ENCODE measurements around the gene DCST2. TPM values are rescaled to one million over a fixed set of nuclear protein-coding genes. Genes with fewer than 3 reads are reported as not detected.

DCST2 gene
- total and polyA plus RNA-seq, 12 donors: 0.14 to 15.2 (median 1.1) TPM; not detected in 2

GRCh38 chr1:155062151-155062686, 28.6 kb upstream of the DCST2 start:
- intact Hi-C loops (cut with DNase I): loop anchor here in 1 of 2 donors (2.0 to 5.0 kb wide), 2 partner anchors 23 to 155 kb away; no protein-coding TSS in a partner anchor
- no peak overlapping the region for H3K4me3 ChIP-seq
- peak in 3 of 7 donors; percentile 37 to 53 (median 50) for DNase-seq

DNA sequence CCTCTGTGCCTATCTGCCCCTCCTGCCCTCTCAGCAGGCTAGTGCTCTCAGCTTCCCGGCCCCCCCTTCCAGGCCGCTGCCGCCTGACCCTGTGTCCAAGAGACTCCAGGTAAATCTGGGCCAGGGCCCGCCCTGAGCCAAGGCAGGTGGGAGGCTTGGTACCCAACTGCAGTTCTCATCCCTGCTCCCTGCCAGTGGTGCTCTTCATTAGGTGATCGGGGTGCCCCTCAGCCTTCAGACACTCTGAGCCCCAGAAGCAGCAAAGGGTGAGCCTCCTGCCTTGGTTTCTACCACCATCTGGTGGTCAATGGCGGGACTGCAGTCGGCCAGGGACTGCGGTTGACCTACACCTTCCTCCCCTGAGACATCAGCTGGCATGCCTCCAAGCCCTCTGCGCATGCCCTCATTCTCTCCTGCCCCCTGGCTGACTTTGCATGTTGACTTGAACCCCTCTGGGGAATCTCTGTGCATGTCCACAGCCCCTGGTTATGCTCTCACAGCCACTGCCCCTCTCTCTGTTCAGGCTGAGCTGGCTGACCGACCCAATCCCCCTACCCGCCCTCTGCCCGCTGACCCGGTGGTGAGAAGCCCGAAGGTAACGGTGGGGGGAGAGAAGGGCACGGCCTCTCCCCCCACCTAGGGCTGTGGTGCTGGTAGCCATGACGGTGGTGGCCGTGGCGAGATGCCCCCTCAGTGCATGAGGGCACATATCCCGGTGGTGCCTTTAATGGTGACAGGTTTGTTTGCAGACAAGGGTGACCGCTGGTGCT, 28.0 kb upstream of the DCST2 start:
- TF ChIP-seq POLR2A (IDR thresholded peaks at IDR 0.05) (no peak), CTCF (IDR thresholded peaks at IDR 0.05) (peak; percentile 97 to 99 (median 98))
- H3K9me3 ChIP-seq (replicated peaks in 1 of 3): no peaks in the 10 kb centered on the region
- no peak overlapping the region for H3K4me3 ChIP-seq
- 17 to 29% (median 23%) methylated on average over 16 to 21 of the region's 21 CpGs for WGBS, 4 donors
- intact Hi-C loops (cut with DNase I): loop anchor here in 1 of 2 donors (2.0 to 5.0 kb wide), 2 partner anchors 23 to 154 kb away; no protein-coding TSS in a partner anchor
- H3K27ac ChIP-seq: no peak overlapping the region
- peaks cover 11 to 36% of the 10 kb centered on the region in 2 donors for H3K4me1 ChIP-seq (replicated peaks in 1 of 2)
- no peaks in the 10 kb centered on the region for H3K27me3 ChIP-seq
- peak; percentile 90 to 96 (median 92) for DNase-seq
- H3K36me3 ChIP-seq (replicated peaks in 1 of 2): peaks cover 0 to 23% of the 10 kb centered on the region in 2 donors

More at GRCh38 chr1:155062151-155062686, 28.6 kb upstream of the DCST2 start:
- Histone ChIP-seq H3K4me1 (replicated peaks in 1 of 2) (peaks cover 11 to 36% of the 10 kb centered on the region in 2 donors), H3K36me3 (replicated peaks in 1 of 2) (peaks cover 0 to 16% of the 10 kb centered on the region in 2 donors), H3K9me3 (replicated peaks in 1 of 3) (no peaks in the 10 kb centered on the region), H3K27ac (no peak overlapping the region), H3K27me3 (no peaks in the 10 kb centered on the region)
- WGBS, 4 donors: 21 to 46% (median 26%) methylated on average over 11 to 29 of the region's 29 CpGs
- TF ChIP-seq POLR2A (IDR thresholded peaks at IDR 0.05) (no peak), CTCF (IDR thresholded peaks at IDR 0.05) (no peak)

DNA sequence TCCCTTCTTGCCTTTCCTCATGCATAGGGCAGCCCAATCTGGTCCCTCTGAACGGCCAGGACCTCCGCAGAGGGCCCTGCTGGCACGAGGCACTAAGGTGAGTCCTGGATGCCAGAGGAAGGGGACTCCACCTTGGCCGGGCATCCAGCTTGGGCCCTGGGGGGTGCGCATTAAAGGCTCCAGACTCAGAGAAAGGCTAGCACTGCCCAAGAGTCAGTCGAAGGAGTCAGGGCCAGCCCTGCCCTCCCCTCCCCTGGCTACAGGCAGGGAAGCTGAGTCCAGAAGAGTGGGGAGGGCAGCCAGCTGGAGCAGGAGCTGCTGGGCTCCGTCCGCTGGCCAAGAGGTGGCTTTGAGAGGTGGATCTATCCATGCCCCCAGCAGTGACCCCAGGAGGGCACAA, 27.2 kb upstream of the DCST2 start:
- Histone ChIP-seq H3K9me3 (replicated peaks in 1 of 3) (no peaks in the 10 kb centered on the region), H3K36me3 (replicated peaks in 1 of 2) (peaks cover 0 to 30% of the 10 kb centered on the region in 2 donors), H3K4me3 (no peak overlapping the region), H3K27ac (no peak overlapping the region), H3K27me3 (no peaks in the 10 kb centered on the region), H3K4me1 (replicated peaks in 1 of 2) (peaks cover 11 to 36% of the 10 kb centered on the region in 2 donors)
- TF ChIP-seq CTCF (IDR thresholded peaks at IDR 0.05) (no peak), POLR2A (IDR thresholded peaks at IDR 0.05) (no peak)
- intact Hi-C loops (cut with DNase I): loop anchor here in 1 of 2 donors (5.0 kb wide), 1 partner anchor 153 kb away; no protein-coding TSS in a partner anchor
- WGBS, 4 donors: 74 to 90% (median 84%) methylated on average over 5 to 8 of the region's 8 CpGs
- peak in 1 of 7 donors; percentile 20 for DNase-seq

GRCh38 chr1:155057788-155058211, 24.2 kb upstream of the DCST2 start:
- peaks cover 0 to 46% of the 10 kb centered on the region in 2 donors for H3K36me3 ChIP-seq (replicated peaks in 1 of 2)
- no peak for TF ChIP-seq POLR2A (IDR thresholded peaks at IDR 0.05)
- TF ChIP-seq CTCF (IDR thresholded peaks at IDR 0.05): no peak
- intact Hi-C loops (cut with DNase I): no loop called here
- no peaks in the 10 kb centered on the region for H3K9me3 ChIP-seq (replicated peaks in 1 of 3)
- H3K4me1 ChIP-seq (replicated peaks in 1 of 2): peaks cover 5 to 14% of the 10 kb centered on the region in 2 donors
- 92 to 94% (median 93%) methylated on average over 5 to 13 of the region's 13 CpGs; no CpG with 5 or more reads in 1 of the 4 donors for WGBS, 4 donors
- H3K27ac ChIP-seq: no peak overlapping the region
- no peaks in the 10 kb centered on the region for H3K27me3 ChIP-seq
- H3K4me3 ChIP-seq: no peak overlapping the region
- no peak for DNase-seq
